ENCODE measurements around the gene NCR2. TPM values are rescaled to one million over a fixed set of nuclear protein-coding genes. Genes with fewer than 3 reads are reported as not detected.

Gene NCR2
- total RNA-seq, 1 experiment from 2014 or later = not detected

- Histone ChIP-seq H3K36me3 (replicated peaks; ENCODE audit: control insufficient read depth, insufficient read depth, low read length) (no peaks in the 10 kb centered on the region), H3K4me3 (ENCODE audit: insufficient read depth, low read depth, low read length) (peak overlapping the region; percentile 21; the same call in 1 of the 2 replicates), H3K27me3 (ENCODE audit: control insufficient read depth, insufficient read depth, low read length) (peaks cover 2% of the 10 kb centered on the region; the same call in 1 of the 2 replicates)
- no peak for DNase-seq
Observed at GRCh38 chr6:41318261-41318653, 17.2 kb upstream of the NCR2 start.

DNA sequence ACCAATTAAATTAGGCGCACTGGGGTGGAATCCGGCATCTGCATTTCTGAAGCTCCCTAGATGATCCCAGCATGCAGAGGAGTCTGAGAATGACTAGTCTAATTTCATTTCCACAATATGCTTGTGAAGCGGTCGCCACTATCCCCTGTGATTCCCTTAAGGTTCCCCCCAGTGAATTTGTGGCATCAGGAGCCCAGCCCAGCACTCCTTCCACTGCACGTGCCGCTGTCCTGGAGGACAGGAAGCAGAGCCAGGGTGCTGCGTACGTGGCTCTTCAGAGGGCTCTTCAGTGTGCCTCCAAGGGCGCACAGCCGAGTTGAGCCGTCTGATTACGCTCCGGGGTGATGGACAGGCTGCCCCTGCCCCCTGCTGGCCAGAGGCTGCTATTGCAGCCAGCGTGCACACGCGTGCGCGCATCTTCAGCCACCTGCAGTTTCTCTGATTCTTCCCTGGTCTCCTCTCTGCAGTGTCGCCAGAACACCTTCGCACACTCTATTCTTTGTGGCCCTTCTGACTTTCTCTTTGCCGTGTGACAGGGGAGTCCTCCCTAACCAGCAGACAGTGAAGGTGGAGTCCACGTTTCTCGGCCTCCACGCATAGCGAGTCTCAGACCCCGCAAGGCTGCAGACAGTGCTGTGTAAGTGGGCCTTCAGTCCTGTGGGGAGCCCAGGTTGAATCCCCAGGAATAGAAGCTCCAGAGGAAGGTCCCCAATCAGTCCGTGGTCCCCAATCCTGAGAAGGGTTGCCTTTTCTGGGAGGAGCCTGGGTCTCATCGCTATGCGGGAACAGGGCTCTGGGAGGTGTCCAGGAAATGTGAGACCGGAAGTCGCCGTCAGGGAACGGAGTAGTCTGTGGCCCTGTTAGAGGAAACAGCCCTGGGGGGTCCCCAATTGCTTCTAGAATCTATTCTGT lies 16.5 kb upstream of the NCR2 start:
- H3K27me3 ChIP-seq (ENCODE audit: control insufficient read depth, insufficient read depth, low read length) = no peaks in the 10 kb centered on the region
- peak; percentile 84 for DNase-seq
- no peaks in the 10 kb centered on the region for H3K36me3 ChIP-seq (replicated peaks; ENCODE audit: control insufficient read depth, insufficient read depth, low read length)
- peak overlapping the region; percentile 23 for H3K4me3 ChIP-seq (ENCODE audit: insufficient read depth, low read depth, low read length)

DNA sequence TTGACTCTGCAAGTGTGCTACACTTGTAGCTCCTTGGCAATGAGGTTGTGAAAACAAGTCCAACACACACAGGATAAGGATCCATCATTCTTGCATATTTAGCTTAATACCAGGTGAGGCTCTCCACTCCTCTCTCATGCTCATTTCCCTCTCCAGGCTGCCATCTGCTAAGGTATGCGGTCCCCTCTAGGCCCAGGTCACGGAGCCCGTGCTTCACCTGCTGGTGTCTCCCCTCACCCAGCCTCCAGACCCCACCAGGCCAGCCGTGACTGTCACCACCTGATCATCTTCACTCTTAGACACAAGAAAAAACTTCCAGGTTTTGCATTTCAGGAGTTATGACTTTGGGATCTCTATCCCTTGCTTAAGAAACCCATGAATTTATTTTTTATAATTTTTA lies 14.2 kb upstream of the NCR2 start:
- Histone ChIP-seq H3K4me3 (ENCODE audit: insufficient read depth, low read depth, low read length) (no peak overlapping the region), H3K27me3 (ENCODE audit: control insufficient read depth, insufficient read depth, low read length) (no peaks in the 10 kb centered on the region)

DNA sequence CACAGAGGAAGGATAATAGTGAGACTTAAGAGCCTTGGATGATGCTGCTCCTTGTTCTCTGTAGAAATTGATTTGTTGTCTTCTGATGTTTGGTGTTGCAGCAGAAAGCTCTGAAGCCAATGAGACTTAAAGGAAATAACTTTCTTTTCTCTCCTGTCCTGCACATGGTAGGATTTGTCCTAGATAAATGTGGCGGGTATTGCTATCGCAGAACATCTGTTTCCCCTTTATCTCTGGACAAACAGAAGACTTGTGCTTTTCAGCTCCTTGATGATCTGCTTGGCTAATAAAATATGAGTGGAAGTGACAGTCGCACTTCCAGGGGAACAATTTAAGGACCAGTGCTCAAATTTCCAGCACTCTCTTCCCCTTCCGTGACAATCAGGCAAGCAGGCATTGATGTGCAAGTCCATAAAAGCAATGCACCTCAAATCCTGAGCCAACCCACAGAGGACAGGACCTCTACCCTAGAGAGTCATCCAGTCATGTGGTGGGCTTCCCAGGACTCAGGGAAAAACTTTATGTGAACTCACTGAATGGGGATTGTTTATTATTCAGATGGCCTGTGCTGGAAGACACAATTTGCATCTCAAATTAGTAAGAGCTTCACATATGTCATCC lies 9.9 kb upstream of the NCR2 start:
- H3K36me3 ChIP-seq (replicated peaks; ENCODE audit: control insufficient read depth, insufficient read depth, low read length) = no peaks in the 10 kb centered on the region
- H3K4me3 ChIP-seq (ENCODE audit: insufficient read depth, low read depth, low read length) = no peak overlapping the region
- DNase-seq = no peak
- H3K27me3 ChIP-seq (ENCODE audit: control insufficient read depth, insufficient read depth, low read length) = no peaks in the 10 kb centered on the region

More for the DNA sequence above, 14.2 kb upstream of the NCR2 start:
- no peaks in the 10 kb centered on the region for H3K36me3 ChIP-seq (replicated peaks; ENCODE audit: control insufficient read depth, insufficient read depth, low read length)
- no peak for DNase-seq

DNA sequence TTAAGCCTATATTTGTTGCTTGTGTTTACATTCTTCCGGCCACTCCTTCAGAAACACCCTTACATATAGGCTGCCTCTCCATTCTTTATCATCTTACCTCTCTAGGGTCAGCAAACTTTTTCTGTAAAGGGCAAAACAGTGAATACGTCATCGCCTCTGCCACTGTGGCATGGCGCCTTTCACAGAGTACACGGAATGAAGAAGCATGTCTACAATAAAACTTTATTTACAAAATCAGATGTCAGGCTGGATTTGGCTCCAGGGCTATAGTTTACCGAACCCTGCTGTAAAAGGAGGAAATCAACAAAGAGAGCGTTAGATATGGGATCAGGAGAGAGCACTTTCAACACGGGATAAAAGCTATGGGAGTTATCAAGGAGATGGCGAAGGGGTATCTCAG lies 9.3 kb upstream of the NCR2 start:
- no peak for DNase-seq
- no peaks in the 10 kb centered on the region for H3K36me3 ChIP-seq (replicated peaks; ENCODE audit: control insufficient read depth, insufficient read depth, low read length)
- H3K27me3 ChIP-seq (ENCODE audit: control insufficient read depth, insufficient read depth, low read length) = no peaks in the 10 kb centered on the region
- H3K4me3 ChIP-seq (ENCODE audit: insufficient read depth, low read depth, low read length) = no peak overlapping the region

DNA sequence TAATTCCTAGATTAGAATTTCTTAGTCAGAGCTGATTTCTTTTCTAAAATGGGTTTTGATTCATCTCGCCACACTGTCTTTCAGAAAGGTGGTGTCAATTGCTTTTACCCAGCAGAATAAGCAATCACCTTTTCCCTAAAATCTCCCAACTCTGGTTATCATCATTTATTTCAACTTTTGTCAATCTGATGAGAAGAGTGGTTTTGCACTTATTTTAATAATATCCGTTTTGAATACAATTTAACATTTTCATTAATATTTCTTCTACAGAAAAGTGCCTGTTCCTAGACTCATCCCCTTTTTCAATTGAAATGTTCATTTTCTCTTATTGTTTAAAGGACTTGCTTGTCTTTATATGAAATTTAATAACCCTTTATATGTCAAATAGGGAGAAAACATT lies 8.2 kb upstream of the NCR2 start:
- no peaks in the 10 kb centered on the region for H3K36me3 ChIP-seq (replicated peaks; ENCODE audit: control insufficient read depth, insufficient read depth, low read length)
- H3K27me3 ChIP-seq (ENCODE audit: control insufficient read depth, insufficient read depth, low read length) = no peaks in the 10 kb centered on the region
- no peak overlapping the region for H3K4me3 ChIP-seq (ENCODE audit: insufficient read depth, low read depth, low read length)
- no peak for DNase-seq

- no peak for DNase-seq
- H3K4me3 ChIP-seq (ENCODE audit: insufficient read depth, low read depth, low read length) = no peak overlapping the region
- no peaks in the 10 kb centered on the region for H3K36me3 ChIP-seq (replicated peaks; ENCODE audit: control insufficient read depth, insufficient read depth, low read length)
- H3K27me3 ChIP-seq (ENCODE audit: control insufficient read depth, insufficient read depth, low read length) = no peaks in the 10 kb centered on the region
Observed at GRCh38 chr6:41331401-41332150, 3.8 kb upstream of the NCR2 start.

DNA sequence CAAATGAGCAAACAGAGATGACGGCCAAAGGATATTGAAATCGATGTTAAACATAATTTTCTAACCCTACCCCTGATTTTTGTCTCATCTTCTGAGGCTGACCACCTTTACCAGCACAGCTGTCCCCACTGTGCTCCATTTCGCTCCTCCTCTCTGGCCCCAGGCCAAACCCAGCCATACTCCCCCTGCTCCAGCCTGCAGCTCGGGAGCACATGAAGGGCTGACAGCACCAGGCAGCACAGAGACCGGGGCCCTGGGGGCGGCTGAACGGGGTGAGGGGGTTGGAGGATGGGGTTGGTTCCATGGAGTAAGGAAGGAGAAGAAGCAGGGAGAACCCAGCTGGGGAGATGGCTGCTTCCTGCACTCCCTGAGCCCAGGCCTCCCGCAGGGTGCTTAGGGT lies 3.2 kb upstream of the NCR2 start:
- H3K4me3 ChIP-seq (ENCODE audit: insufficient read depth, low read depth, low read length) = no peak overlapping the region
- H3K36me3 ChIP-seq (replicated peaks; ENCODE audit: control insufficient read depth, insufficient read depth, low read length) = no peaks in the 10 kb centered on the region
- H3K27me3 ChIP-seq (ENCODE audit: control insufficient read depth, insufficient read depth, low read length) = no peaks in the 10 kb centered on the region
- DNase-seq = no peak

- Histone ChIP-seq H3K36me3 (replicated peaks; ENCODE audit: control insufficient read depth, insufficient read depth, low read length) (no peaks in the 10 kb centered on the region), H3K27me3 (ENCODE audit: control insufficient read depth, insufficient read depth, low read length) (no peaks in the 10 kb centered on the region), H3K4me3 (ENCODE audit: insufficient read depth, low read depth, low read length) (no peak overlapping the region)
- DNase-seq = no peak
Observed at GRCh38 chr6:41332842-41333736, 2.3 kb upstream of the NCR2 start.

DNA sequence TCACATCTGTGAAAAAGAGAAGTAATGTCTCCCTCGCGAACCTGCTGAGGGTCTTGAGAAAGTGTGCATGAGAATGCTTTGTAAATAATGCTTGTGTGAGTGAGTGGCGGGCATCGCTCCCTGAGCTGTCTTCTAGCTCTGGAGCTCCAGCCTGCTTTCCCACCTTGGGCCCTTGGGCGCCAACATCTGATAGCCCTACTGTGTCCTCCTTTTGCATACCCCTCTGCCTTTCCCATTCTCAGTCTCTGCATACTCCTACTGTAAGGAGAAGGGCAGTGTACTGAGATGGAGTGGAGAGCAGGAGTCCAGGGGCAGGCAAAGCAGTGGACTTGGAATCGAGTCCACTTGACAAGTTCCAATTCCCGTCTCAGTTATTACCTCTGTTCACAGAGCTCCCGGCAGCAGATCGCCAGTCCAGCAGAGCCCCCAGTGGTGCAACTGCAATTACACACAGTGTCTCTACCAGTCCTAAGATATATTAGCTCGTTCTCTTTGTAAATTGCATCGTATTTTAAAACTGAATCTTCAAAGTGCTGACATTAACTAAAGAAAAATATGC lies 847 bp upstream of the NCR2 start:
- H3K27me3 ChIP-seq (ENCODE audit: control insufficient read depth, insufficient read depth, low read length) = no peaks in the 10 kb centered on the region
- DNase-seq = peak; percentile 43
- no peak overlapping the region for H3K4me3 ChIP-seq (ENCODE audit: insufficient read depth, low read depth, low read length)
- H3K36me3 ChIP-seq (replicated peaks; ENCODE audit: control insufficient read depth, insufficient read depth, low read length) = no peaks in the 10 kb centered on the region

DNA sequence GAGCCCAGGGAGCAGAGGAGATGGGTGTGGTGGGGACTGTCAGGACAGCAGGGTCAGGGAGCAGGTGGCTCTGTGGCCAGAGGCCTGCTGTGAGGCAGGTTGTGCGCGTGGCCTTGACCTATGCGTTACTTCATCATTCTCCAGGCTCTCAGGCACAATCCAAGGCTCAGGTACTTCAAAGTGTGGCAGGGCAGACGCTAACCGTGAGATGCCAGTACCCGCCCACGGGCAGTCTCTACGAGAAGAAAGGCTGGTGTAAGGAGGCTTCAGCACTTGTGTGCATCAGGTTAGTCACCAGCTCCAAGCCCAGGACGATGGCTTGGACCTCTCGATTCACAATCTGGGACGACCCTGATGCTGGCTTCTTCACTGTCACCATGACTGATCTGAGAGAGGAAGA lies 535 bp downstream of the NCR2 start:
- H3K4me3 ChIP-seq (ENCODE audit: insufficient read depth, low read depth, low read length) = no peak overlapping the region
- no peaks in the 10 kb centered on the region for H3K27me3 ChIP-seq (ENCODE audit: control insufficient read depth, insufficient read depth, low read length)
- no peak for DNase-seq
- H3K36me3 ChIP-seq (replicated peaks; ENCODE audit: control insufficient read depth, insufficient read depth, low read length) = no peaks in the 10 kb centered on the region

DNA sequence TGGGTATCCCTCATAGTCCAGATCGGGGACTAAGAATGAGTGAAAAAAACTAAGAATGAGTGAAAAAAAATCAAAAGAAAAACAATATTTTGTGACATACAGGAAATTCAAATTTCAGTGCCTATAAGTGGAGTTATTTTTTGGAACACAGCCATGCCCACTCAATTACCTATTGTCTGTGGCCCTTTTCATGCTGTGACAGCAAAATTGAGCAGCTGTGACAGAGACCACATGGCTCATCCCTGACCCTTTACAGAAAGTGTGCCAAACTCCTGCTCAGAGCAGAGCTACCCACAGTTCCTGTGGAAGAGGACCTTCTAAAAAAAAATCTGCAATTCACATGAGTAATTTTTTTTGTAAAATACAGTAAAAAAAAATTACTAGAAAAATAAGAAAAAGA lies 1.4 kb downstream of the NCR2 start:
- Histone ChIP-seq H3K27me3 (ENCODE audit: control insufficient read depth, insufficient read depth, low read length) (no peaks in the 10 kb centered on the region), H3K4me3 (ENCODE audit: insufficient read depth, low read depth, low read length) (no peak overlapping the region), H3K36me3 (replicated peaks; ENCODE audit: control insufficient read depth, insufficient read depth, low read length) (no peaks in the 10 kb centered on the region)
- no peak for DNase-seq

- H3K36me3 ChIP-seq (replicated peaks; ENCODE audit: control insufficient read depth, insufficient read depth, low read length) = no peaks in the 10 kb centered on the region
- no peak overlapping the region for H3K4me3 ChIP-seq (ENCODE audit: insufficient read depth, low read depth, low read length)
- no peak for DNase-seq
- no peaks in the 10 kb centered on the region for H3K27me3 ChIP-seq (ENCODE audit: control insufficient read depth, insufficient read depth, low read length)
Observed at GRCh38 chr6:41337709-41338108, 2.3 kb downstream of the NCR2 start.

GRCh38 chr6:41338659-41339058 lies 3.3 kb downstream of the NCR2 start:
- Histone ChIP-seq H3K4me3 (ENCODE audit: insufficient read depth, low read depth, low read length) (no peak overlapping the region), H3K36me3 (replicated peaks; ENCODE audit: control insufficient read depth, insufficient read depth, low read length) (no peaks in the 10 kb centered on the region), H3K27me3 (ENCODE audit: control insufficient read depth, insufficient read depth, low read length) (no peaks in the 10 kb centered on the region)
- DNase-seq = no peak
